Vagina (tissue), 2 donors: ENCODE results near the gene TAGAP. TPM values are rescaled to one million over a fixed set of nuclear protein-coding genes. Genes with fewer than 3 reads are reported as not detected.
"Not testable (repeated sequence)": the region's sequence is repeated elsewhere in the genome, so short reads cannot be mapped to it uniquely, and the experiment has no call there.

Experiments used
- DNase-seq, 2 donors: peaks; one replicate each; pipeline ENCODE4 v3.0.0-alpha.2; 2017; ENCODE audit errors: extremely low spot score in 2 of 2
- H3K27ac ChIP-seq: fragments of 200-600 bp; sonication (generic); one replicate; pipeline ENCODE4 v1.5.1; 2019
- H3K27me3 ChIP-seq: fragments of 200-600 bp; sonication (generic); one replicate; pipeline ENCODE4 v1.5.1; 2019
- H3K36me3 ChIP-seq, 2 donors: fragments of 200-600 bp; sonication (generic); one replicate each; pipeline ENCODE4 v1.5.1; 2017 to 2019
- H3K4me1 ChIP-seq: fragments of 200-600 bp; sonication (generic); one replicate; pipeline ENCODE4 v1.5.1; 2019
- H3K4me3 ChIP-seq, 2 donors: fragments of 200-600 bp; sonication (generic); 1 replicate in 1 of 2; 2 replicates in 1 of 2; pipeline ENCODE4 v1.5.1; 2016 to 2019
- H3K9me3 ChIP-seq: fragments of 200-600 bp; sonication (generic); one replicate; pipeline ENCODE4 v1.5.1; 2019
- POLR2A ChIP-seq, 2 donors: fragments of 450-650 bp; IDR thresholded peaks; one replicate each; pipeline ENCODE4 v1.6.1; 2017; ENCODE audit warnings: antibody characterized with exemption in 2 of 2, mild to moderate bottlenecking in 2 of 2, moderate library complexity in 2 of 2
- POLR2AphosphoS5 ChIP-seq, 2 donors: sonication (generic); formaldehyde crosslinking; IDR thresholded peaks; one replicate each; pipeline ENCODE4 v1.9.0; 2017; ENCODE audit warnings: antibody characterized with exemption in 2 of 2, mild to moderate bottlenecking in 2 of 2, low read depth in 1 of 2; ENCODE audit not compliant: insufficient read depth in 1 of 2
- intact Hi-C: fragments of 100-400 bp; cut with DNase I; formaldehyde crosslinking; loops from one replicate; pipeline ENCODE4 v1.15.1; 2023
- total RNA-seq: library from RNA; depleted of rRNA; stranded (reverse); fragments of >200 nt; gene quantifications from one replicate; pipeline ENCODE4 v1.2.3, GENCODE V29; 2016
- TF ChIP-seq, protein P1 (sequence below), 3 experiments: fragments of 450-650 bp in 2 of 3; fragments of 200-600 bp in 1 of 3; sonication (generic) in 1 of 3; IDR thresholded peaks; one replicate each; pipeline ENCODE4 v1.5.1; 2017 to 2019; ENCODE audit warnings: antibody characterized with exemption in 3 of 3, mild to moderate bottlenecking in 2 of 3, moderate library complexity in 2 of 3

Gene TAGAP
- total RNA-seq, 1 donor from 2014 or later: 8.1 TPM

DNA sequence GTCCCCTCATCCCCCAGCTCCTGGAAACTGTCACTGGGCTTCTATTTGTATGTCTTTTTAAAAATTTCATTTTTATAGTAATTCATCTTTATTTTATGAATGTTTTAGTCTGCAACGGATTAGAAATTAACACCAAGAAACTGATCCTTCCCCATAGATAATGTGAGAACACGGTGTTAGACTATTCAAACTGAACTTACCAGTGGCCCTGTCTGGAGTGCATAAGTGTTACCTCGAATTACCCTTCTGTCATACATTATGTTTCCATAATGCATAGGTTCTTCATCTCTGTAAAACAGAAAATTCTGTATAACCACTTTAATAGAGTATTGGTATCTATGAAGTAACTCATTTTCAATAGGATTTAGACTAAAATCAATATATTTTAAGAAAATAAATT is 51.2 kb downstream of the TAGAP start:
- no peaks in the 10 kb centered on the region for H3K27me3 ChIP-seq
- no peak overlapping the region for H3K4me3 ChIP-seq
- TF ChIP-seq POLR2AphosphoS5 (IDR thresholded peaks at IDR 0.05; ENCODE audit: insufficient read depth in 1 of 2, low read depth in 1 of 2) (no peak), POLR2A (IDR thresholded peaks at IDR 0.05) (no peak)
- TF ChIP-seq, protein P1, sequence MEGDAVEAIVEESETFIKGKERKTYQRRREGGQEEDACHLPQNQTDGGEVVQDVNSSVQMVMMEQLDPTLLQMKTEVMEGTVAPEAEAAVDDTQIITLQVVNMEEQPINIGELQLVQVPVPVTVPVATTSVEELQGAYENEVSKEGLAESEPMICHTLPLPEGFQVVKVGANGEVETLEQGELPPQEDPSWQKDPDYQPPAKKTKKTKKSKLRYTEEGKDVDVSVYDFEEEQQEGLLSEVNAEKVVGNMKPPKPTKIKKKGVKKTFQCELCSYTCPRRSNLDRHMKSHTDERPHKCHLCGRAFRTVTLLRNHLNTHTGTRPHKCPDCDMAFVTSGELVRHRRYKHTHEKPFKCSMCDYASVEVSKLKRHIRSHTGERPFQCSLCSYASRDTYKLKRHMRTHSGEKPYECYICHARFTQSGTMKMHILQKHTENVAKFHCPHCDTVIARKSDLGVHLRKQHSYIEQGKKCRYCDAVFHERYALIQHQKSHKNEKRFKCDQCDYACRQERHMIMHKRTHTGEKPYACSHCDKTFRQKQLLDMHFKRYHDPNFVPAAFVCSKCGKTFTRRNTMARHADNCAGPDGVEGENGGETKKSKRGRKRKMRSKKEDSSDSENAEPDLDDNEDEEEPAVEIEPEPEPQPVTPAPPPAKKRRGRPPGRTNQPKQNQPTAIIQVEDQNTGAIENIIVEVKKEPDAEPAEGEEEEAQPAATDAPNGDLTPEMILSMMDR (IDR thresholded peaks at IDR 0.05): no peak
- intact Hi-C loops: loop anchor here (10.0 kb wide), 1 partner anchor 289 kb away; no protein-coding TSS in a partner anchor
- H3K27ac ChIP-seq: no peak overlapping the region
- DNase-seq: no peak
- H3K36me3 ChIP-seq: no peaks in the 10 kb centered on the region
- peaks cover 4% of the 10 kb centered on the region for H3K9me3 ChIP-seq
- peaks cover 2% of the 10 kb centered on the region for H3K4me1 ChIP-seq

DNA sequence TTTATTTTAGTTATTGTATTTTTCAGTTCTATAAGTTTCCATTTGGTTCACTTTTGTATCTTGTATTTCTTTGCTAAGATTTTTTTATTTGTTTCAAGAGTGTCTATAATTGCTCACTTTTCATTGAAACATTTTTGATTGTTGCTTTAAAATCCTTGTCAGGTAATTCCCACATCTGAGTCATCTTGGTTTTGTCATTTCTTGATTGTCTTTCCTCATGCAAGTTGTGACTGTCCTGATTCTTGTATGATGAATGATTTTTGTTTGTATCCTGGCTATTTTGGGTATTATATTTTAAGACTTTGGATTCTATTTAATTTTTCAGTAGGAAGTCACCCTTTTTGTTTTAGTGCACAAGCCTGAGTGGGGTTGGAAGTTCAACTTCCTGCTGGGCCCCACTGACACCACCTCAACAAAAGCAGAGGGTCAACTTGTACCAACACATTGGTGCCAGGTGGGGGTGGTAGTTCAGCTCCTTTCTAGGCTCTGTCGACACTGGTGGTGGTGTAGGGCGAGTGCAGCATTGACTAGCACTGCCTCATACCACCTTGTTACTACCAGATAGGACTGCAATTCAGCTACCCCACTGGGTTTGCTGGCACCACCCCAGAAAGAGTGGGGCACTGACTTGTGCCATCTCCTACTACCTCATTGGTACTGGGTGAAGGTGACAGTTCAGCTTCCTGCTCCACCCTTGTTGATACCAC is 53.6 kb downstream of the TAGAP start:
- H3K4me1 ChIP-seq: no peaks in the 10 kb centered on the region
- H3K27ac ChIP-seq: no peak overlapping the region
- H3K9me3 ChIP-seq: peaks cover 5% of the 10 kb centered on the region
- H3K36me3 ChIP-seq: no peaks in the 10 kb centered on the region
- H3K27me3 ChIP-seq: no peaks in the 10 kb centered on the region
- intact Hi-C loops: loop anchor here (10.0 kb wide), 1 partner anchor 286 kb away; no protein-coding TSS in a partner anchor
- TF ChIP-seq POLR2AphosphoS5 (IDR thresholded peaks at IDR 0.05; ENCODE audit: insufficient read depth in 1 of 2, low read depth in 1 of 2) (no peak), POLR2A (IDR thresholded peaks at IDR 0.05) (no peak)
- TF ChIP-seq, protein P1 (IDR thresholded peaks at IDR 0.05): no peak
- H3K4me3 ChIP-seq: no peak overlapping the region
- no peak for DNase-seq

DNA sequence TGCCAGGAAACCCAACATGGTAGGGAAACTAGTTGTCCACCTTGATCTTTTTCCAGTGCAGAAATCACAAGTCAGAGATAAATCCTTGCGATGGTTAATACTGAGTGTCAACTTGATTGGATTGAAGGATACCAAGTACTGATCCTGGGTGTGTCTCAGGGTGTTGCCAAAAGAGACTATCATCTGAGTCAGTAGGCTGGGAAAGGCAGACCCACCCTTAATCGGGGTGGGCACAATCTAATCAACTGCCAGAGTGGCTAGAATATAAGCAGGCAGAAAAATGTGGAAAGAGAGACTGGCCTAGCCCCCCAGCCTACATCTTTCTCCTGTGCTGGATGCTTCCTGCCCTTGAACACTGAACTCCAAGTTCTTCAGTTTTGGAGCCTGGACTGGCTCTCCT is 55.1 kb downstream of the TAGAP start:
- not testable (repeated sequence) for H3K4me3 ChIP-seq, H3K4me1 ChIP-seq, DNase-seq, H3K9me3 ChIP-seq, H3K27me3 ChIP-seq, H3K36me3 ChIP-seq, H3K27ac ChIP-seq
- intact Hi-C loops: loop anchor here (10.0 kb wide), 1 partner anchor 285 kb away; no protein-coding TSS in a partner anchor

DNA sequence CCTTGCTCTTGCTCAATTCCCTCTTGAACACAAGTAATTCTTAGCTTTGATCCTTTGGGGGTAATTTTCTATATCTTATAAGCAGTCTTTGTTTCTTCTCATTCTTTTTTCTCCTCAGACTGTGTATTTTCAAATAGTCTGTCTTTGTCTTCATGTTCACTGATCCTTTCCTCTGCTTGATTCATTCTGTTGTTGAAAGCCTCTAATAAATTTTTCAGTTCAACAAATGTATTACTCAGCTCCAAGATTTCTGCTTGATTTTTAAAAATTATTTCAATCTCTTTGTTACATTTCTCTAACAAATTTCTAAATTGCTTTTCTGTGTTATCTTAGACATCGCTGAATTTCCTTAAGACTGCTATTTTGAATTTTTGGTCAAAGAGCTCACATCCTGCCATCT is 56.3 kb downstream of the TAGAP start:
- no peaks in the 10 kb centered on the region for H3K36me3 ChIP-seq
- no peak overlapping the region for H3K4me3 ChIP-seq
- no peaks in the 10 kb centered on the region for H3K4me1 ChIP-seq
- H3K27me3 ChIP-seq: no peaks in the 10 kb centered on the region
- H3K27ac ChIP-seq: no peak overlapping the region
- no peak for DNase-seq
- TF ChIP-seq, protein P1 (IDR thresholded peaks at IDR 0.05): no peak
- TF ChIP-seq POLR2AphosphoS5 (IDR thresholded peaks at IDR 0.05; ENCODE audit: insufficient read depth in 1 of 2, low read depth in 1 of 2): no peak
- no peak for TF ChIP-seq POLR2A (IDR thresholded peaks at IDR 0.05)
- peaks cover 5% of the 10 kb centered on the region for H3K9me3 ChIP-seq
- intact Hi-C loops: no loop called here

DNA sequence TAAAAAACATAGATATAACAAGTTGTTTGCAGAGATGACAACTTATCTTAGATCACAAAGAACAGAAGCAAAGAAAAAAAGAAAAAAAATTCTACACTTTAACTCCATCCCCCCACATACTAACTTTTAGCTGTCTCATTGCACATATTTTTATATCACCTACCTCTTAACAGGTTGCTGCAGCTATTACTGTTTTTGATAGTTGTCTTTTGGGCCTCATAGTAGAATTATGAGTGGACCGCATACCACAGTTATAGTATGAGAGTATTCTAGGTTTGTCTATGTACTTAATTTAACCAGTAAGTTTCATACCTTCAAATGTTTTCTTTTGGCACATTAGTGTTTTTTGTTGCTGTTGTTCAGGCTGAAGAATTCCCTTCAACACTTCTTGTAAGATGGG is 57.1 kb downstream of the TAGAP start:
- Histone ChIP-seq H3K4me1 (no peaks in the 10 kb centered on the region), H3K36me3 (no peaks in the 10 kb centered on the region), H3K9me3 (peaks cover 5% of the 10 kb centered on the region), H3K27me3 (no peaks in the 10 kb centered on the region), H3K27ac (no peak overlapping the region), H3K4me3 (no peak overlapping the region)
- intact Hi-C loops: no loop called here
- no peak for DNase-seq
- TF ChIP-seq POLR2A (IDR thresholded peaks at IDR 0.05): no peak
- TF ChIP-seq, protein P1 (IDR thresholded peaks at IDR 0.05): no peak
- no peak for TF ChIP-seq POLR2AphosphoS5 (IDR thresholded peaks at IDR 0.05; ENCODE audit: insufficient read depth in 1 of 2, low read depth in 1 of 2)

Other genes with a start within 250 kb of the TAGAP start
- gene EZR, start 225.6 kb downstream of the TAGAP start, total RNA-seq: 99.7 TPM
- gene RSPH3, start 44.8 kb downstream of the TAGAP start, total RNA-seq: 14.5 TPM
- 0.49 TPM for gene FNDC1, start 124.4 kb upstream of the TAGAP start, total RNA-seq